RWPE2 (cell line): ENCODE measurements around the gene METTL16.

Source experiments
- ATAC-seq: fragments of 200-7000 bp; cut with Tn5 transposase; 3 replicates; pipeline ENCODE4 v1.9.1; 2021; ENCODE audit warnings: low read depth
- DNase-seq: peaks from one replicate; pipeline ENCODE4 v3.0.0-alpha.2; 2020; ENCODE audit warnings: low spot score
- H3K27ac ChIP-seq: fragments of 450-650 bp; 2 replicates; pipeline ENCODE4 v1.5.1; 2017; ENCODE audit warnings: mild to moderate bottlenecking; ENCODE audit not compliant: poor library complexity, severe bottlenecking
- H3K27me3 ChIP-seq: fragments of 250-450 bp; sonication (Bioruptor Pico); 2 replicates; pipeline ENCODE4 v1.5.1; 2021; ENCODE audit warnings: mild to moderate bottlenecking, moderate library complexity; ENCODE audit not compliant: insufficient read depth, poor library complexity, severe bottlenecking
- H3K36me3 ChIP-seq: fragments of 250-450 bp; sonication (Bioruptor Pico); 2 replicates; pipeline ENCODE4 v1.5.1; 2020; ENCODE audit warnings: low read depth, mild to moderate bottlenecking, moderate library complexity
- H3K4me1 ChIP-seq: fragments of 250-450 bp; sonication (Bioruptor Pico); 2 replicates; pipeline ENCODE4 v1.5.1; 2021; ENCODE audit warnings: mild to moderate bottlenecking, moderate library complexity; ENCODE audit not compliant: insufficient read depth, poor library complexity, severe bottlenecking
- H3K4me3 ChIP-seq: fragments of 250-450 bp; sonication (Bioruptor Pico); 2 replicates; pipeline ENCODE4 v1.5.1; 2021; ENCODE audit warnings: mild to moderate bottlenecking, moderate library complexity; ENCODE audit not compliant: severe bottlenecking
- H3K9me3 ChIP-seq: fragments of 250-450 bp; sonication (Bioruptor Pico); 2 replicates; pipeline ENCODE4 v1.5.1; 2021; ENCODE audit warnings: mild to moderate bottlenecking, moderate library complexity; ENCODE audit not compliant: severe bottlenecking
- CTCF ChIP-seq: fragments of 450-650 bp; IDR thresholded peaks from one replicate; pipeline ENCODE4 v1.5.1; 2017; ENCODE audit warnings: mild to moderate bottlenecking, moderate library complexity; ENCODE audit not compliant: poor library complexity, severe bottlenecking

Gene METTL16

DNA sequence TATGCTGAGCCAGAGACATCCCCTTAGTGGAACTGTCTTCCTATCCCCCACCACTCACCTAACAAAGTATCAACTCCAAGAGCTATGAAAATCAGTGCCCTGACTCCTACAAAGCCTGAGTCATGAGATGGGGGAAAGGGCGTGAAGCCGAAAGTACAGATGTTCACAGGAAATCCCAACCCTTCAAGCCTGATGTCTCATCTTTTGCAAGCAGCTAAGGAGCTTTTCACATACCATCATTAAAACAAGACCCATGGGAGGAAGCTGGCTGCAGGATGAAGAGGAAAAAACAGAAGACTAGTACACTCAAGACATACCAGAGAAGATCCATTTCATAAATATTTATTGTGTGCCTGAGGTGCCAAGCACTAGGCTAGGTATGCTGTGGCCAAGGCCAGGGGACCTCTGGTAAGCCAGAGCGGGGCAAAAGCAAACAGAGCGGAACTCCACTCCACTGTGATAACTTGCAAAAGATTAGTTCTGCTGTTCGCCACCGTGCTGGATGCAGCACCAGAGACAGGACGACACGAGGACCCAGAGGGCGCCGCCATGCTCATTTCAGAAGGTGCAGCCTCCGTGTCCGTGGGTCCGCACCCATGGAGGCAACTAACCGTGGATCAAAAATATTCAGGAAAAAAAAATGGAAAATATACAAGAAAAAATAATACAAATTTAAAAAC lies 106.3 kb downstream of the METTL16 start:
- Histone ChIP-seq H3K4me1 (peaks cover 36% of the 10 kb centered on the region), H3K27ac (peak overlapping the region; percentile 94), H3K27me3 (no peaks in the 10 kb centered on the region), H3K36me3 (no peaks in the 10 kb centered on the region), H3K9me3 (no peaks in the 10 kb centered on the region), H3K4me3 (no peak overlapping the region)
- DNase-seq (no peak), ATAC-seq (peak; percentile 41)
- TF ChIP-seq CTCF: no peak

- TF ChIP-seq CTCF: no peak
- peak overlapping the region; percentile 94 for H3K27ac ChIP-seq
- H3K9me3 ChIP-seq: no peaks in the 10 kb centered on the region
- H3K4me1 ChIP-seq: peaks cover 36% of the 10 kb centered on the region
- DNase-seq (no peak), ATAC-seq (no peak)
- H3K27me3 ChIP-seq: no peaks in the 10 kb centered on the region
- H3K36me3 ChIP-seq: no peaks in the 10 kb centered on the region
- no peak overlapping the region for H3K4me3 ChIP-seq
These were observed 108.6 kb downstream of the METTL16 start for GRCh38 chr17:2403044-2403443.

DNA sequence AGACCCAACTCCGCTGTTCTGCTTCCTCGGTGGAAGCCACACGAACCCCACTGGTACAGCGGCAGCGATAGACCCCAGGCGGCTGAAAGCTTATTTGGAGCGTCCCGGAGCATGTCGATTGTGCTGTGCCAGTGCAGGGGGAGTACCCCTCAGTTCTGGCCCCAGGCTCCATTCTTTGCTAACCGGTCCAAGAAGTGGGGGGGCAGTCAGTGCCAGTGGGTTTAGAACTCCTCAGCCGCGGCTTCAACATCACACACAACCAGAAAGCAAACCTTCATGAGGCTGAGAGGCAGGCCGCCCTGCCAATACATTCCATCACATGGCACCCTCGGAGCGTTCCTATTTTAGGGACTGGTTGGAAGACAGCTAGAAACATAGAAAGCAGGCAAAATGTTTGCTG lies 109.1 kb downstream of the METTL16 start:
- ATAC-seq (no peak), DNase-seq (no peak)
- peak overlapping the region; percentile 84 for H3K4me3 ChIP-seq
- no peaks in the 10 kb centered on the region for H3K36me3 ChIP-seq
- no peak for TF ChIP-seq CTCF
- H3K27ac ChIP-seq: peak overlapping the region; percentile 94
- H3K27me3 ChIP-seq: no peaks in the 10 kb centered on the region
- H3K4me1 ChIP-seq: peaks cover 32% of the 10 kb centered on the region
- H3K9me3 ChIP-seq: no peaks in the 10 kb centered on the region

GRCh38 chr17:2401426-2402221 lies 110.1 kb downstream of the METTL16 start:
- Histone ChIP-seq H3K4me1 (peaks cover 24% of the 10 kb centered on the region), H3K36me3 (no peaks in the 10 kb centered on the region), H3K27me3 (no peaks in the 10 kb centered on the region), H3K4me3 (peak overlapping the region; percentile 84), H3K27ac (peak overlapping the region; percentile 94), H3K9me3 (no peaks in the 10 kb centered on the region)
- peak; percentile 100 for DNase-seq
- TF ChIP-seq CTCF: no peak
- peak; percentile 45 for ATAC-seq
